ENCODE results near the gene CARD11.

GRCh38 chr7:2953588-2954407 lies 89.9 kb downstream of the CARD11 start:
- no peak for TF ChIP-seq EP300 (IDR thresholded peaks at IDR 0.05)
- no peak for TF ChIP-seq CTCF (IDR thresholded peaks at IDR 0.05)
- no peak for TF ChIP-seq POLR2AphosphoS5 (IDR thresholded peaks at IDR 0.05)
- TF ChIP-seq POLR2A (IDR thresholded peaks at IDR 0.05), result no peak

Measured in suprapubic skin (tissue), 4 donors.